Loucy (cell line): ENCODE data around the gene TXNDC12.

Experiments
- CTCF ChIP-seq: fragments of 200-600 bp; sonication (generic); conservative IDR thresholded peaks from 2 replicates; pipeline ENCODE4 v1.5.1; 2014; ENCODE audit warnings: mild to moderate bottlenecking, antibody characterized with exemption, low read length
- EZH2phosphoT487 ChIP-seq: fragments of 200-600 bp; IDR thresholded peaks from 2 replicates; pipeline ENCODE4 v1.6.1; 2018; ENCODE audit warnings: antibody characterized with exemption, mild to moderate bottlenecking, moderate library complexity, borderline replicate concordance

GRCh38 chr1:52034050-52034384 lies 21.0 kb downstream of the TXNDC12 start:
- TF ChIP-seq CTCF (no peak), EZH2phosphoT487 (no peak)
